Activated CD4-positive, alpha-beta T cell treated with anti-CD3 and anti-CD28 coated beads, Interleukin-2, amount 50 U/mL, for 48 hours (primary cell): ENCODE results near the gene MAIP1.

Experiments used
- DNase-seq, 2 experiments: peaks; one replicate each; pipeline ENCODE4 v3.0.0-alpha.2; 2020

MAIP1 gene

DNA sequence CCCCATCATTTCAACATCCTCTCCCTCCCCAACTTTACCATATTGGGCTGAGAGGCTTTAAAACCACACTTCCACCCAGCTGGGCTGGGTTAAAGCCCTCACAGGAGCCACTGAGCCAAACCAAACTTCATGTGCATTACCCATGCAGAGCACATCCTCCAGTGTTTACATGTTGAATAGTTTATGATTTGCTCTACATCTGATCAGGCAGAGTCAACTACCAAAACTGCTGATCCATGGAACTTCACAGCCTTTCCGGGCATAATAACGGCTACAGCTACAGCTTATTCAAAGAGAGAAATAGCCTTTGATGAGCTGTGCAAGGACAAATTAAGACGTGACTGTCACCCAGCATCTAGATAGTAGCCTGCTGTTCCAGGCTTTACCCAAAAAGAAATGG is 39.0 kb downstream of the MAIP1 start:
- DNase-seq = no peak

- no peak for DNase-seq
Observed at GRCh38 chr2:199994896-199995295, 39.5 kb downstream of the MAIP1 start.

GRCh38 chr2:199997296-199997695 is 41.9 kb downstream of the MAIP1 start:
- DNase-seq = no peak

GRCh38 chr2:199999166-199999565 is 43.8 kb downstream of the MAIP1 start:
- DNase-seq = no peak

- no peak for DNase-seq
Observed at GRCh38 chr2:200000444-200001163, 45.2 kb downstream of the MAIP1 start.

GRCh38 chr2:200003444-200003843 is 48.1 kb downstream of the MAIP1 start:
- DNase-seq = no peak

GRCh38 chr2:200005675-200006074 is 50.3 kb downstream of the MAIP1 start:
- DNase-seq = no peak

- no peak for DNase-seq
Observed at GRCh38 chr2:200007306-200007705, 51.9 kb downstream of the MAIP1 start.

DNA sequence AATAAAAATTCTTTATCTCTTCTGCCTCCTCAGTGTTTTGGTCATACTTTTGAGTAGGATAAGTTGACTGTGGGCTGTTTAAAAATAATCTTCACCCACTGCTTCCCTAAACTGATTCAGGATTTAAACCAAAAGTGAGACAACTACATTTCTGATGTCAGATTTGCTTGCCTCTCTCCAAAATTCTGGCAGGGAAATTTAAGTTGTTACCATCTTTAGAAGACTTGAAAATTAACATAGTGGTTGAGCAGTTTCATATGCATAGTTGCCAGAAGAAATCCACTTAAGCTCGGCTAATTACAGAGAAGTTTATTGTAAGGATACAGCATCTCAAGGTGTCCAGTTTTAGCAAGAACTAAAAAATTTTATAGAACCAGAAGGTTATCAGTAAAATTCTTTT is 57.0 kb downstream of the MAIP1 start:
- no peak for DNase-seq
